ENCODE data around the gene TRIM69. TPM values are rescaled to one million over a fixed set of nuclear protein-coding genes. Genes with fewer than 3 reads are reported as not detected.

The TRIM69 gene
- polyA plus RNA-seq, 1 donor from 2014 or later = 38.3 TPM

DNA sequence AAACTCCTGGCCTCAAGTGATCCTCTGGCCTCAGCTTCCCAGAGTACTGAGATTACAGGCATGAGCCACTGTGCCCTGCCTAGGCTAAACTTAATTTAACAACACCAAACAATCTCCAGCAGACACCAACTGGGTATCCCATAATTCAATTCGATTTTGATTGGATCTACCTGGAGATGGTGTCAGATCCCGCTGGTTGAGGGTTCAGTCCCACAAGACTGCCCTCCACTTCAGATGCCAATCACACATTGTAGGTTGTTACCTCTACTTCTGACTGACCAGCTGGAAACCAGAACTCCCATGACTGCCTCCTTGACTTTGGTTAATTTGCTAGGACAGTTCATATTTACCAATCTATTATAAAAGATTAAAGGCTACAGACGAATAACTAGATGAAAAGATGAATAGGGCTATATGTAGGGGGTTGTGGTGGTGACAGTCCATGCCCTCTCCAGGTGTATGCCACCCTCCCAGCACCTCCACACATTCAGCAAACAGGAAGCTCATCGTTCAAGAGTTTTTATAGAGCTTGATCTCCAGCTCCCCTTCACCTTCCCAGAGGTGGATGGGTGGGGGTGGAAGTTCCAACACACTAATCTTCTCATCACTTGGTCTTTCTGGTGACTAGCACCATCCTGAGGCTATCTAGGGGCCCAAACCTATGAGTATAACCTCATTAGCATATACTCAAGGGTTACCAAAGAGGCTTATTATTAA lies 15.7 kb upstream of the TRIM69 start:
- H3K79me2 ChIP-seq (replicated peaks; ENCODE audit: insufficient read depth, low read length) = no peaks in the 10 kb centered on the region
- no peak overlapping the region for H3K4me2 ChIP-seq (ENCODE audit: low read length)
- no peaks in the 10 kb centered on the region for H4K20me1 ChIP-seq (ENCODE audit: insufficient read depth)
- H3F3A ChIP-seq (ENCODE audit: insufficient read depth, low read length, poor library complexity, severe bottlenecking) = no peaks in the 10 kb centered on the region
- no peaks in the 10 kb centered on the region for H3K9me3 ChIP-seq (ENCODE audit: low read length)
- H2AFZ ChIP-seq (ENCODE audit: low read depth, low read length) = no peak overlapping the region
- H3K9ac ChIP-seq (ENCODE audit: low read length) = no peak overlapping the region
- no peak overlapping the region for H3K27ac ChIP-seq (ENCODE audit: low read length)
- no peaks in the 10 kb centered on the region for H3K27me3 ChIP-seq (ENCODE audit: insufficient read depth, low read depth, low read length)
- no peaks in the 10 kb centered on the region for H3K9me2 ChIP-seq (ENCODE audit: insufficient read depth, low read length)
- no peak overlapping the region for H3K4me3 ChIP-seq (ENCODE audit: low read length)
- H3K36me3 ChIP-seq (ENCODE audit: insufficient read depth, low read length) = no peaks in the 10 kb centered on the region
- TF ChIP-seq EZH2 (IDR thresholded peaks at IDR 0.05; ENCODE audit: borderline replicate concordance, insufficient read depth, low read length, poor library complexity, severe bottlenecking) = no peak
- TF ChIP-seq, protein P1, sequence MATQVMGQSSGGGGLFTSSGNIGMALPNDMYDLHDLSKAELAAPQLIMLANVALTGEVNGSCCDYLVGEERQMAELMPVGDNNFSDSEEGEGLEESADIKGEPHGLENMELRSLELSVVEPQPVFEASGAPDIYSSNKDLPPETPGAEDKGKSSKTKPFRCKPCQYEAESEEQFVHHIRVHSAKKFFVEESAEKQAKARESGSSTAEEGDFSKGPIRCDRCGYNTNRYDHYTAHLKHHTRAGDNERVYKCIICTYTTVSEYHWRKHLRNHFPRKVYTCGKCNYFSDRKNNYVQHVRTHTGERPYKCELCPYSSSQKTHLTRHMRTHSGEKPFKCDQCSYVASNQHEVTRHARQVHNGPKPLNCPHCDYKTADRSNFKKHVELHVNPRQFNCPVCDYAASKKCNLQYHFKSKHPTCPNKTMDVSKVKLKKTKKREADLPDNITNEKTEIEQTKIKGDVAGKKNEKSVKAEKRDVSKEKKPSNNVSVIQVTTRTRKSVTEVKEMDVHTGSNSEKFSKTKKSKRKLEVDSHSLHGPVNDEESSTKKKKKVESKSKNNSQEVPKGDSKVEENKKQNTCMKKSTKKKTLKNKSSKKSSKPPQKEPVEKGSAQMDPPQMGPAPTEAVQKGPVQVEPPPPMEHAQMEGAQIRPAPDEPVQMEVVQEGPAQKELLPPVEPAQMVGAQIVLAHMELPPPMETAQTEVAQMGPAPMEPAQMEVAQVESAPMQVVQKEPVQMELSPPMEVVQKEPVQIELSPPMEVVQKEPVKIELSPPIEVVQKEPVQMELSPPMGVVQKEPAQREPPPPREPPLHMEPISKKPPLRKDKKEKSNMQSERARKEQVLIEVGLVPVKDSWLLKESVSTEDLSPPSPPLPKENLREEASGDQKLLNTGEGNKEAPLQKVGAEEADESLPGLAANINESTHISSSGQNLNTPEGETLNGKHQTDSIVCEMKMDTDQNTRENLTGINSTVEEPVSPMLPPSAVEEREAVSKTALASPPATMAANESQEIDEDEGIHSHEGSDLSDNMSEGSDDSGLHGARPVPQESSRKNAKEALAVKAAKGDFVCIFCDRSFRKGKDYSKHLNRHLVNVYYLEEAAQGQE (IDR thresholded peaks at IDR 0.05; ENCODE audit: borderline replicate concordance) = no peak
- TF ChIP-seq TAF1 (IDR thresholded peaks at IDR 0.05; ENCODE audit: low read depth) = no peak
- TF ChIP-seq SMC3 (conservative IDR thresholded peaks at IDR 0.05; ENCODE audit: poor library complexity) = no peak
- no peak for TF ChIP-seq EP300 (conservative IDR thresholded peaks at IDR 0.05; ENCODE audit: poor library complexity, severe bottlenecking)
- TF ChIP-seq POLR2AphosphoS5 (IDR thresholded peaks at IDR 0.05) = no peak
- no peak for TF ChIP-seq CTCF (IDR thresholded peaks at IDR 0.05; ENCODE audit: poor library complexity, severe bottlenecking)
- TF ChIP-seq MXI1 (conservative IDR thresholded peaks at IDR 0.05; ENCODE audit: poor library complexity, severe bottlenecking) = no peak
- no peak for TF ChIP-seq RAD21 (conservative IDR thresholded peaks at IDR 0.05)

DNA sequence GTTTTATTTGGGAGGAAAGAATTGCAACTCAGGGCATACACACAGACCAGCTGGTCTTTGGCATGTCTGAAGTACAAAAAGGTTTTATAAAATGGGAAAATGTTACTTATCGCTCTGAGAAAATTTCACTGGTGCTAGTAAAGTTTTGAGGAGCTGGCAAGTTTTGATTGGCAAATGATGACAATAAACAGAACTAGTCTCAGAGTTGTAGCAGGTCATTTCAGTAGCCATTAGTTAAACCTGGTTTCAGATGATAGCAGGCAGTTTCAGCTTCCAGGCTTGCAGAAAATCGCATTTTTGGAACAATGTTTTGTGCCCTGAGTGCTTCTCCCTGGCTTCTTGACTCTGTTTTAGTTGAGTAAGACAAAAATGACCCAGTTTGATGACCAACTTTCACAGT lies 14.3 kb upstream of the TRIM69 start:
- no peaks in the 10 kb centered on the region for H3K36me3 ChIP-seq (ENCODE audit: insufficient read depth, low read length)
- no peaks in the 10 kb centered on the region for H4K20me1 ChIP-seq (ENCODE audit: insufficient read depth)
- no peaks in the 10 kb centered on the region for H3K79me2 ChIP-seq (replicated peaks; ENCODE audit: insufficient read depth, low read length)
- H3F3A ChIP-seq (ENCODE audit: insufficient read depth, low read length, poor library complexity, severe bottlenecking) = no peaks in the 10 kb centered on the region
- no peak overlapping the region for H3K9ac ChIP-seq (ENCODE audit: low read length)
- no peaks in the 10 kb centered on the region for H3K9me3 ChIP-seq (ENCODE audit: low read length)
- H3K9me2 ChIP-seq (ENCODE audit: insufficient read depth, low read length) = no peaks in the 10 kb centered on the region
- no peaks in the 10 kb centered on the region for H3K27me3 ChIP-seq (ENCODE audit: insufficient read depth, low read depth, low read length)
- no peak overlapping the region for H3K4me3 ChIP-seq (ENCODE audit: low read length)
- no peak overlapping the region for H2AFZ ChIP-seq (ENCODE audit: low read depth, low read length)
- TF ChIP-seq, protein P1 (IDR thresholded peaks at IDR 0.05; ENCODE audit: borderline replicate concordance) = no peak
- no peak for TF ChIP-seq TAF1 (IDR thresholded peaks at IDR 0.05; ENCODE audit: low read depth)
- TF ChIP-seq SMC3 (conservative IDR thresholded peaks at IDR 0.05; ENCODE audit: poor library complexity) = no peak
- TF ChIP-seq MXI1 (conservative IDR thresholded peaks at IDR 0.05; ENCODE audit: poor library complexity, severe bottlenecking) = no peak
- TF ChIP-seq RAD21 (conservative IDR thresholded peaks at IDR 0.05) = no peak
- no peak for TF ChIP-seq EZH2 (IDR thresholded peaks at IDR 0.05; ENCODE audit: borderline replicate concordance, insufficient read depth, low read length, poor library complexity, severe bottlenecking)
- TF ChIP-seq POLR2AphosphoS5 (IDR thresholded peaks at IDR 0.05) = no peak
- TF ChIP-seq EP300 (conservative IDR thresholded peaks at IDR 0.05; ENCODE audit: poor library complexity, severe bottlenecking) = no peak
- TF ChIP-seq CTCF (IDR thresholded peaks at IDR 0.05; ENCODE audit: poor library complexity, severe bottlenecking) = no peak
- H3K27ac ChIP-seq (ENCODE audit: low read length) = no peak overlapping the region
- no peak overlapping the region for H3K4me2 ChIP-seq (ENCODE audit: low read length)
